Adrenal gland (tissue), 12 donors: ENCODE data around the gene ASTE1. TPM values are rescaled to one million over a fixed set of nuclear protein-coding genes. Genes with fewer than 3 reads are reported as not detected.

ENCODE experiments used
- DNase-seq, 7 donors: peaks; one replicate each; pipeline ENCODE4 v3.0.0-alpha.2; 2019 to 2020
- H3K27ac ChIP-seq, 5 donors: fragments of 200-600 bp; sonication (generic) in 4 of 5; 1 replicate in 3 of 5; 2 replicates in 2 of 5; pipeline versions ENCODE4 v1.5.1 to v1.8.0; 2016 to 2020; ENCODE audit warnings: mild to moderate bottlenecking in 1 of 5
- H3K27me3 ChIP-seq: fragments of 200-600 bp; 2 replicates; pipeline ENCODE4 v1.8.0; 2021
- H3K36me3 ChIP-seq, 2 donors: fragments of 200-600 bp; replicated peaks in 1 of 2; 1 replicate in 1 of 2; 2 replicates in 1 of 2; pipeline versions ENCODE4 v1.5.1 to v1.8.0; 2018 to 2022
- H3K4me1 ChIP-seq, 2 donors: fragments of 200-600 bp; replicated peaks in 1 of 2; 1 replicate in 1 of 2; 2 replicates in 1 of 2; pipeline versions ENCODE4 v1.5.1 to v1.8.0; 2018 to 2021
- H3K4me3 ChIP-seq, 4 donors: fragments of 200-600 bp; sonication (generic) in 3 of 4; one replicate each; pipeline ENCODE4 v1.5.1; 2016 to 2018
- H3K9me3 ChIP-seq, 3 donors: fragments of 200-600 bp; sonication (generic) in 1 of 3; replicated peaks in 1 of 3; 1 replicate in 2 of 3; 2 replicates in 1 of 3; pipeline versions ENCODE4 v1.5.1 to v1.8.0; 2016 to 2021
- CTCF ChIP-seq, 6 experiments: fragments of 450-650 bp in 4 of 6; fragments of 200-600 bp in 2 of 6; sonication (generic) in 1 of 6; IDR thresholded peaks; 1 replicate in 5 of 6; 2 replicates in 1 of 6; pipeline versions ENCODE4 v1.5.1 to v1.8.0; 2016 to 2021; ENCODE audit warnings: antibody characterized with exemption in 6 of 6, mild to moderate bottlenecking in 2 of 6, moderate library complexity in 1 of 6
- POLR2A ChIP-seq, 2 donors: fragments of 450-650 bp; IDR thresholded peaks; one replicate each; pipeline ENCODE4 v1.6.1; 2017; ENCODE audit warnings: antibody characterized with exemption in 2 of 2, mild to moderate bottlenecking in 2 of 2, moderate library complexity in 1 of 2
- WGBS, 4 donors: extraction: QIAGEN DNeasy Blood & Tissue Kit in 2 of 4; methylation state at CpG; one replicate each; pipeline versions ENCODE4 v1.1.5 to v1.1.7; 2013 to 2017; 5-methylcytosine and 5-hydroxymethylcytosine counted together
- intact Hi-C, 2 donors: fragments of 100-400 bp; cut with DNase I; formaldehyde crosslinking; loops; one replicate each; pipeline versions ENCODE4 v1.14.1 to v1.15.0; 2022 to 2023
- polyA plus RNA-seq, 3 donors: library from polyadenylated mRNA; stranded (reverse); fragments of 200-250 nt in 2 of 3; fragments of 350-450 nt in 1 of 3; fragmentation: Illumina TruSeq in 1 of 3; extraction: RNeasy Lipid Tissue Mini Kit (QIAGEN cat#74804) in 1 of 3; gene quantifications; one replicate each; pipeline ENCODE4 v1.2.3, GENCODE V29; 2013 to 2014
- total RNA-seq, 9 donors: library from RNA; depleted of rRNA in 4 of 9; stranded (reverse); fragments of >200 nt in 4 of 9; fragments of 120-200 nt in 1 of 9; fragmentation: NEBNext Ultra II Directional in 1 of 9; extraction: Animal tissue kit (Norgen Biotek cat#: 25700) in 1 of 9; gene quantifications; one replicate each; pipeline versions ENCODE4 v1.1.0 to v1.2.4, GENCODE V29; 2013 to 2023
- donor health status: healthy with polysubstance abuse.
- donor health status: Bipolar disorder and iron deficiency.
- donor health status: DM: yes; HTN: yes; CAD: no.
- donor health status: DM: no; HTN: no; CAD: no.
- donor health status: DM: no; HTN: no; CAD: no.
- donor health status: DM: yes; HTN: yes; CAD: no.

The ASTE1 gene
- total and polyA plus RNA-seq, 12 donors: 1.8 to 8.7 (median 6.1) TPM

DNA sequence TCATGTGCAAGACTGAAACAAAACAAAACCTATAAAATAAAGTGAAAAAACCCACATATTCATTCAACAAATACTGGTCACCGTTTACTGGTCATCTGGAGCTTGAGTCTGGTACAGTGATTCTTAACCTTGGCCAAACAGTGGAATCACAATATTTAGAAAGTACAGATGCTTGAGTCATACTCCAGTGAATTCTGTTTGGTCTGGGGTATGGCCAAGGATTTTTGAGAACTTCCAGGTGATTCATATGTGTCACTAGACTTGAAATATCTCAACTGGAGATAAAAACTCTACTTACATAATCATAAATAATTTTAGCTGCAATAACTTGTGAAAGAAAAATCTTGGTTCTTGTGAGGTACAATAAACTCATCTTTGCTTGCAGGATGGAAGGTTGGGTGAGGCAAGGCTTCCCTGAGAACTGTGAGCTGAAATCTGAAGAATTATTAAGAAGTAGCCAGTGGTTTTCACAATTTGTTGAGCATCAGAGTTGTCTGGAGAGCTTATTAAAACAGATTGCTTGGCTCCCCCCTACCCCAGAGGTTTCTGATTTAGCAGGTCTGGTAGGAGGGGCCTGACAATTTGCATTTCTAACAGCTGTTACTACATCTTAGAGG is 9.7 kb upstream of the ASTE1 start:
- 11 to 40% (median 19%) methylated on average over 1 of the region's 1 CpG for WGBS, 4 donors
- Histone ChIP-seq H3K27ac (no peak overlapping the region), H3K4me1 (peaks cover 6 to 9% of the 10 kb centered on the region in 2 donors), H3K9me3 (no peaks in the 10 kb centered on the region), H3K4me3 (no peak overlapping the region), H3K27me3 (no peaks in the 10 kb centered on the region), H3K36me3 (no peaks in the 10 kb centered on the region)
- TF ChIP-seq CTCF (IDR thresholded peaks at IDR 0.05) (no peak), POLR2A (IDR thresholded peaks at IDR 0.05) (no peak)
- peak in 5 of 7 donors; percentile 29 to 61 (median 43) for DNase-seq
- intact Hi-C loops: loop anchor here in 1 of 2 donors (10.0 kb wide), 1 partner anchor 328 kb away; no protein-coding TSS in a partner anchor

GRCh38 chr3:131033480-131034080 is 7.0 kb upstream of the ASTE1 start:
- intact Hi-C loops: loop anchor here in 1 of 2 donors (10.0 kb wide), 1 partner anchor 331 kb away; no protein-coding TSS in a partner anchor
- DNase-seq: no peak
- H3K4me3 ChIP-seq: no peak overlapping the region
- H3K27ac ChIP-seq: no peak overlapping the region
- TF ChIP-seq POLR2A (IDR thresholded peaks at IDR 0.05) (no peak), CTCF (IDR thresholded peaks at IDR 0.05) (peak in 5 of 6 experiments; percentile 32 to 66 (median 46))
- no peaks in the 10 kb centered on the region for H3K36me3 ChIP-seq
- H3K9me3 ChIP-seq: no peaks in the 10 kb centered on the region
- no peaks in the 10 kb centered on the region for H3K27me3 ChIP-seq
- WGBS, 4 donors: 16 to 25% (median 19%) methylated on average over 1 of the region's 1 CpG
- peaks cover 6 to 9% of the 10 kb centered on the region in 2 donors for H3K4me1 ChIP-seq

DNA sequence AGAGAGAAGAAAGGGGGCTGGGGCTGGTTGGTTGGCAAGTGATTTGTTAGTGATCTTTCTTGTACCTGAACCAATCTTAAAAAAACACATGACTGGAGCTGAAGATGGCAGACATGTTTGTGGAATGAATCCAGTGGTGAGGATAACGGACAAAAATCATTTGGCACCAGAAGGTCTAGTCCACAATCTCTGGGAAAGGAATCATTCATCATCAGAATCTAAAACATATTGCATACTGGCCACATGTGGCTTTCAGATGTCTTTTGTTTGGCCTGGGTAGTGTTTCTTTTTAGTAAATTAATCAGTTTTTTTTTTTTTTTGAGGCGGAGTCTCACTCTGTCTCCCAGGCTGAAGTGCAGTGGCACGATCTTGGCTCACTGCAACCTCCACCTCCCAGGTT is 5.0 kb upstream of the ASTE1 start:
- 57 to 72% (median 65%) methylated on average over 3 of the region's 3 CpGs for WGBS, 4 donors
- no peaks in the 10 kb centered on the region for H3K9me3 ChIP-seq
- TF ChIP-seq CTCF (IDR thresholded peaks at IDR 0.05) (no peak), POLR2A (IDR thresholded peaks at IDR 0.05) (no peak)
- H3K4me1 ChIP-seq: peaks cover 6 to 11% of the 10 kb centered on the region in 2 donors
- DNase-seq: no peak
- H3K4me3 ChIP-seq: no peak overlapping the region
- H3K27me3 ChIP-seq: no peaks in the 10 kb centered on the region
- intact Hi-C loops: loop anchor here in 1 of 2 donors (10.0 kb wide), 1 partner anchor 333 kb away; no protein-coding TSS in a partner anchor
- H3K27ac ChIP-seq: no peak overlapping the region
- no peaks in the 10 kb centered on the region for H3K36me3 ChIP-seq

- no peaks in the 10 kb centered on the region for H3K27me3 ChIP-seq
- H3K4me3 ChIP-seq: no peak overlapping the region
- no peak for DNase-seq
- H3K27ac ChIP-seq: no peak overlapping the region
- no peaks in the 10 kb centered on the region for H3K36me3 ChIP-seq
- intact Hi-C loops: no loop called here
- peaks cover 11 to 17% of the 10 kb centered on the region in 2 donors for H3K4me1 ChIP-seq
- WGBS, 4 donors: 90 to 94% (median 92%) methylated on average over 3 of the region's 3 CpGs
- TF ChIP-seq POLR2A (IDR thresholded peaks at IDR 0.05) (no peak), CTCF (IDR thresholded peaks at IDR 0.05) (no peak)
- H3K9me3 ChIP-seq: no peaks in the 10 kb centered on the region
Measured at GRCh38 chr3:131028844-131029243, 2.2 kb upstream of the ASTE1 start.
